Bone marrow (tissue), 2 donors: ENCODE measurements around the gene IGF1R.

Experiments used
- DNase-seq, 2 donors: peaks; one replicate each; lab custom pipeline; 2025; lab: John Stamatoyannopoulos, UW

IGF1R gene

GRCh38 chr15:98648654-98649471 is 524 bp downstream of the IGF1R start:
- DNase-seq: peak in 1 of 2 donors; percentile 26

GRCh38 chr15:98649472-98650416 is 1.4 kb downstream of the IGF1R start:
- DNase-seq: no peak

DNA sequence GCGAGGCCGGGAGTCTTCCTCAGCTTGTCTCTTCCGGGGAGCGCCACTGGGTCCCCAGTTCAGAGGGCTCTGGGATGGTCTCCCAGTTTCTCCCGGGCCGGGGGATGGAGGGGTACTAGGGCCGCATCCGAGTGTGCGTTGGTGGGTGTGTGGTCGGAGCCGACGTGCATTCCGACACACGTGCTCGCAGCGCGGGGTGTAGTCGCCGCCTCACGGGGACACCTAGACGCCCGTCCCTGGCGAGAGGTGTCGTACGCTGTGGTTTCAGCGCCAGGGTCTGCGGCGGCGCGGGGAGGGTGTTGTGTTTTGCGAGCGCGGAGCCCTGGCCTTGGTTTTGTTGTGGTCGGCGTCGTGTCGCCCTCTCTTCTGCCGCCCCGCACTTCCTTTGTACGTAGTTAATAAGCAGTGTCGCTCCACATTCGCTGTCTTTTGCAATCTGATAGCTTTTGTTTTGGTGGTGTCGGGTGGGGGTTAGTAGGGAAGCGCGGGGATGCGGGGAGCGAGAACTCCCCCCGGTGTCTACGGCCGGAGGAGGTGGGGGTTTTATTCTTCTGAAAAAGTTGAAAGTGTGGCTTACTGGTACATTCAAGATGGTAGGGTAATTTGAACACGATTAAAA is 2.2 kb downstream of the IGF1R start:
- DNase-seq: no peak

GRCh38 chr15:98651036-98651481 is 2.7 kb downstream of the IGF1R start:
- DNase-seq: no peak

- no peak for DNase-seq
Measured at GRCh38 chr15:98651581-98652220, 3.4 kb downstream of the IGF1R start.

DNA sequence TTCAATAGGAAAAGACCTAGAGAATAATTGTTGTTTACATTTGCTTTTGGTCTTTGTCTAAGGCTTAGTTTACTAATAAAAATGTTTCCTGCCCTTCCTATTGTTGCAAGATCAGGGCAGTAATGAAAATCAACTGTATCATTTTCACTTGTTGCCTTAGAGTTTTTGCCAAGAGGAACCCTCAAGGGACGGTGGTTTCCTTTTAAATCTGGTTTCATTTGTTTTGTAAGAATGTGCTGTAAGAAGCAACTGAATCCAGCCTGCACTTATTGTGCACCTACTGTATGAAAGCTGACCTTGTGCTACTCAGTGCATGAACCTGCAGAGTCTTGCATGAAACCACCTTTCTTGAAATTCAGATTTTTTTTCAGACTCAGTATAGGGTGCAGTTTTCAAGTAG is 5.3 kb downstream of the IGF1R start:
- no peak for DNase-seq

DNA sequence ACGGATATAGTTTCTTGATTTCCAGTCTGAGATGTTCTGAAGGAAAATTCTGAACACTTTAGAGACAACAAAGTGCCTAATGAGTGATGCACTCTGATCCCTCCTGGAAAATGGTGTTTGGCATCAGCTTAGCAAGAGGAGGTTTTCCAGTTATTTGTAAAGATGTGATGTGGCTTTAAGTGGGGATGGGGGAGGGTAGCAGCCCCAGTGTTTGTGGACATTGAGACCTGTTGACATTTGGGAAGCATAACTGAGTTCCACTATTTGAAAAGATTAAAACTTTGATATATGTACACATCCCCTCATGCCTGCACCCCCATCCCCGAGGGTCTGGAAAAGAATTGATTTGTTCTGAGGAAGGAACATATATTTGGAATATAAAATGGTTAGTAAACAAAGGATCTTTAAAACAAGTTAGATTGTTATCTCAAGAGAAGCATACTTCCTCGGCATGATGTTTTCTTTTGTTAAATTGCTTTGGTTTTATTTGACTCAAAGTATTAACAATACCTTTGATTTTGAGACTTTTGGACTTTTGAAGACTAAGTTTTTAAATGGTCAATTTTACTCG is 6.5 kb downstream of the IGF1R start:
- DNase-seq: no peak

DNA sequence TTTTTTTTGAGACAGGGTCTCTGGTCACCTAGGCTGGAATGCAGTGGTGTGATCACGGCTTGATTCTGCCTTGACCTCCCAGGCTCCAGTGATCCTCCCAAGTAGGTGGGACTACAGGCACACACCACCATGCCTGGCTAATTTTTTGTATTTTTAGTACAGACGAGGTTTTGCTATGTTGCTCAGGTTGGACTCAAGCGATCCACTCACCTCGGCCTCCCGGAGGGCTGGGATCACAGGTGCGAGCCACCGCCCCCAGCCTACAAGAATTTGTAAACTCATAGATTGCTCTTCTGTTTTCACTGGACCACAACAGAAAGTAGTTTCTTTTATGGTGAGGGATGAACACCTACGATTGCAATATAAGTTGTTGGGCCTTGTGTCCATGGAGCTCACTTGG is 7.4 kb downstream of the IGF1R start:
- DNase-seq: no peak

- no peak for DNase-seq
Measured at GRCh38 chr15:98657721-98658120, 9.4 kb downstream of the IGF1R start.

DNA sequence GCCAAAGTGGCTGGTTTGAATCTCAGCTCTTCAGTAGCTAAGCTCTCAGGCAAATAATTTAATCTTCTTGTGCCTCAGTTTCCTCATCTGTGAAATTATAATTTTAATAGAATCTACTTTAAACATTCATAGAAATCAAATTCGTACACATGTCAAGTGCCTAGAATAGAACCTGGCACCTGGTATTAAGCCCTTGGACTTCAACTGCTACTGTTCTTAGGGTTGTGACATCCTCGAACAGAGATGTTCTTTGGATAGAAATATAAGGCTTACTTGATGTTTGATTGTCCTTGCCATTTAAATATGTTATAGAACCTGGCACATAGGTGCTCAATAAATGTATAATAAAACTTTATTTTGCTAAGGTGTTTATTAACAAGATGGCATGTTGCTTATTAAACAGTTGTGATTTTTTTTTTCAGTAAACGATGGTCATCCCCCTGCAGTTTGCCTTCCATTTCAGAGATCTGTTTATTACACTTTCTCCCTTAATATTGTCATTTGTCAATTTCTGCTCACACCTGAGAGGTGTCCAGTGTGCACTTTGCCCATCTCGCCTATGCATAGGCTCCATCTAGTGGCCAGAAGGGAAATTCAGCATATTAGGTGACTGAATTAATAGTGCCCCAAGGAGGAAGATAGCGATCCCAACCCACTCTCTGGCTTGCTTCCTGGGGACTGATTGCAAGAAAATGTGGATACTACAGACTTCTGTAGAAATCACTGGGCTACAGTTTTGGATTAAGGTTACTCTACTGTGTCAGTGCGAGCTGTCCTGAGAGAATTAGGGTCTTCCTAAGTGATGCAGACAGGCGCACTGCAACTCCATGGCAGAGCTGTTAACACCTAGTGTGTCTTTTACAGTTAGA is 10.7 kb downstream of the IGF1R start:
- DNase-seq: no peak

GRCh38 chr15:98660055-98660454 is 11.7 kb downstream of the IGF1R start:
- DNase-seq: no peak

DNA sequence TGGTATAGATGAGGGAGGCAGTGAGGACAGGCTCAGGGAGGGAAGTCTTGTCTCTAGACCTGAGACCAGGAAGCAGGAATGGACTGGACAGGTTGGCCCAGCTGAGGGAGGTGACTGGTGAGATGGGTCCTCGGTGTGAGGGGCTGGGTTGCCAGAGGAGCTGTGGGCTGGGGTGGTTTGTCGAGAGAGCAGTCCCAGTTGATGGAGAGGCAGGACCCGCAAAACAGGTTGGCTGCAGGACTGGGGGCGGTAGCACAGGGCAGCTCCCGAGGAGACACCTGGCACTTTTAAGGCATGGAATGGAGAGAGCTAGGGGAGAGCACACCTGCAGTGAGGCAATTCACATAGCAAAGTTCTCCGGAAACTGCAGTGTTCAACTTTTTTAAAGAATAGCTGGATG is 14.7 kb downstream of the IGF1R start:
- no peak for DNase-seq

DNA sequence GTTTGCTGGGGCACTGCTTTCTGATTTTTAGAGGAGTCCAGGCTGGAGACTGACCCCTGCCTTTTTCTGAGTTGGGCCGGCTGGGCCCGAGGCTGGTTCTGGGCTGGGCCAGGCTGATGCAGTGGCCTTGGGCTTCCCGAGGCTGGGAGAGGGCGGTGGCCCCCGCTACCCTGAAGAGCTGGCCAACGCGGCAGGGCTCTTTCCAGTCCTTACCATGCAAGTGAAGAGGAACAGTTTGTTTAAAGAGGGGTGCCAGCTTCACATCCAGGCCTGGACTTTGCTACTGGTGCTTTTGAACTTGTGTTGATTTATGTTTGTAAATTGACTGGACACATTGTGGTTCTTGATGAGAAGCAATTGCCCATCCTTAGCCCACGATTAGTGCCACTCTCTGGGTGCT is 15.3 kb downstream of the IGF1R start:
- DNase-seq: no peak

GRCh38 chr15:98666441-98666840 is 18.1 kb downstream of the IGF1R start:
- no peak for DNase-seq

DNA sequence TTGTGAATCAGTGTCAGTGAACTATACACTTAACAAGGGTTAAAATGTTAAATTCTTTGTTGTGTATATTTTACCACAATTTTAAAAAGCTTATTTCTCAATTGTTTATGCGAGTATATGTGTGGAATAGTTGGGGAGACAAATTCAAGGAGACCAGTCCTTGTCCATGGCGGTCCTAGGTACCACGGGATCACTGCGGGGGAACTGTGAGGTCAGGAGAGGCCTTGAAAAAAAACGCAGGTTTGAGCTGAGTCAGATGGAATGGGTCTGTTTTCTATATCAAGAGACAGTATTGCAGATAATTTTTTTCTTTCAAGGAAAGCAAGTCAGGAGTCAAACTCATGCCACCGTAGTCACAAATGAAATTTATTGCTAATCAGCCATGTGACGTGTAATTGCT is 18.5 kb downstream of the IGF1R start:
- no peak for DNase-seq

- DNase-seq: no peak
Measured at GRCh38 chr15:98667521-98668179, 19.3 kb downstream of the IGF1R start.

- DNase-seq: no peak
Measured at GRCh38 chr15:98668566-98669308, 20.4 kb downstream of the IGF1R start.

- no peak for DNase-seq
Measured at GRCh38 chr15:98669638-98670037, 21.3 kb downstream of the IGF1R start.
